ENCODE data around the gene CDH4.
"Not testable (repeated sequence)": the region's sequence is repeated elsewhere in the genome, so short reads cannot be mapped to it uniquely, and the experiment has no call there.

CDH4 gene

DNA sequence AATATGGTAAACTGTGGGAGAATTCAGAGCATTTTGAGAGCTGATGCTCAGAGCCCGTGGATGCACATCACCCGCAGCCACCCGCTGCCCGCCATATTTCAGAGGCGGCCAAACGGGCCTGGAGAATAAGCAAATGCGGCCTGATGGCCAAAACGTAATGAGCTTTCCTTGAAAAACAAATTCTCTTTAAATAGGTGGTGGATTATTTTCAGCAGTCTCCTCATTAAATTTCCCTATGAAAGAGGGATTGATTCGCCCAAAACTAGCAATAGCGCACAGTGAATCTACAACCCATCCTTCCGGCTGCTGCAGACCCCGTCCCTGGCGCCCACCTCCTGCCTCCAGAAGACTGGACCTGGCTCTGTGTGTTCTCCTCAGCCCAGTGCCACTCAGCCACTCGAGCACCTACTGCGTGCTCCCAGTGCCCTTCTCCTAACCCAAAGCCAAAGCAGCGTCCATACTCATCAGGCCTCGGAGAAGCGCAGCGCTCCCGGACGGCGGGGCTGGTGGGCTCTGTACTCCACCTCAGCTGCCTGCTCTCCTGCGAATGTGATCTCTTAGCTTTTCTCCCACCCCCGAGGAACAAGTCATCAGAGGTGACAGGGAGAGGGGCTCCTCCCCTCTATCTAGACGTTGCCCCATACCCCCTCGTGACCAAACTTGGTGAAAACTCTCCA, 588.9 kb downstream of the CDH4 start:
- no peak for DNase-seq

- DNase-seq = no peak
Measured at GRCh38 chr20:61841551-61841950, 589.5 kb downstream of the CDH4 start.

- DNase-seq = no peak
Measured at GRCh38 chr20:61841966-61842365, 589.9 kb downstream of the CDH4 start.

DNA sequence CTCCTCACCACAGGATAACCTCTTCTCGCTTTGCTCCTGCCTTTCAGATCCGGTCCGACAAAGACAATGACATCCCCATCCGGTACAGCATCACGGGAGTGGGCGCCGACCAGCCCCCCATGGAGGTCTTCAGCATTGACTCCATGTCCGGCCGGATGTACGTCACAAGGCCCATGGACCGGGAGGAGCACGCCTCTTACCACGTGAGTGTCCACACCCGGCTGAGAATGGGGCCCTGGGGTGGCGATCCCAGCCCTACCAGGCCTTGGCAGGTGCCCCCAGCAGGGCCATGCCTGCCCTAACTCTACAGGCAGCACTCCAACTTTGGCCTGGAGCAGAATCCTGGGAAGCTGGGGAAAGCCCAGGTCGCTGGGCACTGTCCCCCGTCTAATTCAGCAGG, 592.6 kb downstream of the CDH4 start:
- DNase-seq = no peak

GRCh38 chr20:61845233-61845671, 593.2 kb downstream of the CDH4 start:
- DNase-seq = no peak

GRCh38 chr20:61846074-61846473, 594.0 kb downstream of the CDH4 start:
- no peak for DNase-seq

DNA sequence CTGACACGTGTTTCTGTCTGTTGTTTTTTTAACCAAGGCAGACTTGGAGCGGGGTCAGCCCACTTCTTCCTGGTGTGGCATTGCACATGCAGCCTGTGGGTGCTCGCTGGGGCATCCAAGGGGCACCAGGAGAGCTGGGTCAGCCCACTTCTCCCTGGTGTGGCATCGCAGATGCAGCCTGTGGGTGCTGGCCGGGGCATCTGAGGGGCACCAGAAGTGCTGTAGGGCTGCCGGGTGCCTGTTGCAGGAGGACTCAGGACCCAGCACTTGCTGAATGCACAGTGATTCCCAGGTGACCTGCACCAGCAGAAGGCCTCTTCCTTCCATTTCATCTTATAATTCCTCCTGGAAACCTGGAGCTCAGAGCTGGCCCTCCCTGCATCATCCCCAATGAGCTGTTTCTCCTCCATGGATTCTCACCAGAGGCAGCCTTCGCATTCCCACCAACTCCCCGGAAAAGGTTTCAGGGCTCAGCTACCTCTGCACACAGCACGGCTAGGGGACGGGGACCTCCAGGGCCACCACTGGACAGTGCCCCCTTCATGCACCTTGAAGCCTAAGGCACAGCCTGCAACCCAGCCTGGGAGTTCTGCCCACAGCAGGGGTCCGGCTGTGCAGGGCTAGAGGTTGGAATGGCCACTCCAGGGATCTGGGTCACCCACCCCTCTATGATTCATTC, 594.8 kb downstream of the CDH4 start:
- no peak for DNase-seq

- no peak for DNase-seq
Measured at GRCh38 chr20:61847420-61847748, 595.3 kb downstream of the CDH4 start.

GRCh38 chr20:61847986-61848385, 595.9 kb downstream of the CDH4 start:
- no peak for DNase-seq

- DNase-seq = no peak
Measured at GRCh38 chr20:61848851-61849250, 596.8 kb downstream of the CDH4 start.

- DNase-seq = no peak
Measured at GRCh38 chr20:61849376-61849775, 597.3 kb downstream of the CDH4 start.

DNA sequence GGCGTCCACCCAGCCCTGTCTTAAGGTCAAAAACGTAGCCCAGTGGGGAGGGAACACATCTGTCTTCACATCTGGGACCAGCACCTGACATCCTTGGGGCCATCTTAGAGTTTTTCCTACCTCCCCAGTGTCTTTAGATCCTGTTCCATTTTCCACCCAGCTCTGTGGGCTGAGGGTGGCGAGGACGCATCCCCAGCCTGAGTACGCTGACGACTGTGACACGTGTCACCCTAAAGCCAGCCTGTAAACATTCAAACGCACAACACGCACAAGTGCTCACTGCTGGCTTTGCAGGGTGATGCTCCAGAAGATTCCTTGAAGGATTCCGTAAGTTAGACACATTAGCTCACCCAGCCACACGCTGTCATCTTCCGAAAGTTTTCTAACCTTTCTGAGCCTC, 597.8 kb downstream of the CDH4 start:
- no peak for DNase-seq

DNA sequence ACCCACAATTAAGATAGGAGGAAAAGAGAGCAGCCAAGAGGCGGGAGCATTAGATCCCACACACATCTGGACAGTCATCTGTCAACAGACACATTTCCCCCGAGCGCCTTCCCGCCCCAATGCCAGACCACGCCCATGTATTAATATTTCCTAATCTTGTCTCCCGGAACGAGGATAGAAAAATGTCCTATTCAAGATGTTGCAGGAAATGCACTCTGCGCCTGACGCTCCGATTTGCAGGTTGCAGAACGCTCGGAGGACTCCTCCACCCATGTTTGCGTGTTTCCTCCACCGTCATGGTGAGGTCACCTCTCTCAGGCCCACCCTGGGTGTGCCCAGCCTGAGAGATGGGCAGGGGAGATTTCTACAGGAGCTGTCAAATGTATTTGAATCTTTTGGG, 598.4 kb downstream of the CDH4 start:
- no peak for DNase-seq

GRCh38 chr20:61850926-61851900, 599.2 kb downstream of the CDH4 start:
- DNase-seq = no peak

GRCh38 chr20:61852268-61853072, 600.4 kb downstream of the CDH4 start:
- no peak for DNase-seq

GRCh38 chr20:61853073-61854005, 601.3 kb downstream of the CDH4 start:
- DNase-seq = no peak

DNA sequence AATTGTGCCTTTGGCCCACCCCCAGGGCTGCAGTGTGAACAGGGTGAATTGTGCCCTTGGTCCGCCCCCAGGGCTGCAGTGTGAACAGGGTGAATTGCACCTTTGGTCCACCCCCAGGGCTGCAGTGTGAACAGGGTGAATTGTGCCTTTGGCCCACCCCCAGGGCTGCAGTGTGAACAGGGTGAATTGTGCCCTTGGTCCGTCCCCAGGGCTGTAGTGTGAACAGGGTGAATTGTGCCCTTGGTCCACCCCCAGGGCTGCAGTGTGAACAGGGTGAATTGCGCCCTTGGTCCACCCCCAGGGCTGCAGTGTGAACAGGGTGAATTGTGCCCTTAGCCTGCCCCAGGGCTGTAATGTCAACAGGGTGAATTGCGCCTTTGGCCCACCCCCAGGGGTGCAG, 602.5 kb downstream of the CDH4 start:
- not testable (repeated sequence) for DNase-seq

GRCh38 chr20:61855286-61855685, 603.2 kb downstream of the CDH4 start:
- DNase-seq = no peak

DNA sequence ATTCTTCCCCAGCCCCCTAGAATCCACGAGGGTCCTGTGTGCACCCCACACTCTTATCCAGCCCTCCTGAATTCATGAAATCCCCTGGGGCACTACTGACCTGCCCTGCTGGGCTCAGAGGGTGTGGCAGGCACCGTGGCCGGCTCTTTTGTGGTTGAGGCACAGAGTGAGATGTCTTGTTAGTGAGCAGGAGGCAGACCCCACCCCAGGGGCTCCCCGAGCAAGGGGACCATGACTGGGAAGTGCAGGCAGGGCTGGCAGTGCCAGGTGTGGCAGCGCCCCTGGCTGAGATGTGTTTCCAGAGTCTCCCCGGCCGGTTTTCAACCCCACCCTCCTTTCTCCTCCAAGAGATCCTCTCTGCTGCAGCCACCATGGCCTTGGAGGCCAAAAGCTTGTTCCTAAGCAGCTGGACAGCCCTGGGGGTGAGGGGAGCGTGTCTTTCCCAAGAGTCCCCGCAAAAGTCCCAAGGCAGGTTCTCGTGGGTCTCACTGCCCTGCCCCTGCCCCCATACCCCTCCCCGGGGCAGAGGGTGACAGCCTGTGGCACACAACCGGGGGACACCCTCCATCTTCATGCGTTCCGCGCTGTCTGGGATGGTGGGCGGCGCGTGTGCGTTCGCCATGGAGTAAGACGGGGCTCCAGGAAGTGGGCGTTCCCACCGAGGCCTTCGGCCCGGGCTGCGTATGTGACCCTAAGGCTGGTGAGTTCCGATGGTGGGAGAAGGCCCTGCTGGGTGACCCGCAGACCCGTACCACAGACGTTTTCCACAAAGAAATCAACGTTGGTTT, 604.8 kb downstream of the CDH4 start:
- no peak for DNase-seq

- no peak for DNase-seq
Measured at GRCh38 chr20:61857414-61857775, 605.3 kb downstream of the CDH4 start.

- no peak for DNase-seq
Measured at GRCh38 chr20:61857884-61858283, 605.8 kb downstream of the CDH4 start.

Data from effector CD8-positive, alpha-beta T cell (primary cell).